HG02759 (cell line): ENCODE results near the gene MRFAP1.

ENCODE experiments used
- ATAC-seq: cut with Tn5 transposase; IDR thresholded peaks from one replicate; pipeline ENCODE4 v1.9.1; 2021; ENCODE audit warnings: mild to moderate bottlenecking, moderate library complexity; ENCODE audit not compliant: unreplicated experiment

MRFAP1 gene

DNA sequence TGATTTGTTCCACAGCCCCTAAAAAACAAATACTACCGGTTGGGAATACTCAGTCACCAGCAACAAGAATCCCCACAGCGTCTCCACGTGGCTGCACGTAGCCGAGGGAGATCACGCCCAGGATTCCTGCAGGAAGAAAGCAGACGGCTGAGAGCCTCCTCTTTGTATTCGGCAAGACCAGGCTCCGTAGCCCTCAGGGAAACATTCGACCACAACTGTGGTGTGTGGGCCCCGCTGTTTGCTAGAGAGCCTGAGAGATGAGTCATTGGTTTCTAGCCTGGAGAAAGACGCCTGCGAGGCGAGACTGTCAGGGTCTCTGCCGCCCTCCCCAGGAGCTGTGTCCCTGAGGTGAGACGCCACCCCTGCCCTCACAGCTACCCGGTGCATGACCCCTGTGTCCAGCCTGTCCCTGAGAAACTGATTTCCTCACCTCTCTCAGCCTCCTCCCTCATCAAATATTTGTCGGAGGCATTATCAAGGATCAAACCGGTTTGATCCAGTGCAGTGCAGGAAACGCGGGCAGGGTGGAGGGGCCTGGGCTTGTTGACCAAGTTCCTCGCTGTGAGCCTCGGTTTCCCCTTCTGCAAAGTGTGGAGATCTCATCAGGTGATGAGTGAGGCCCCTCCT is 48.5 kb downstream of the MRFAP1 start:
- peak; percentile 93 for ATAC-seq

GRCh38 chr4:6689506-6689960 is 49.0 kb downstream of the MRFAP1 start:
- no peak for ATAC-seq
